SU-DHL-6 (cell line): Measurements from ENCODE around the gene CHD5.

Experiments
- EZH2phosphoT487 ChIP-seq: fragments of 200-600 bp; sonication (generic), shearing (Covaris generic); conservative IDR thresholded peaks from 2 replicates; pipeline ENCODE4 v1.6.1; 2018; ENCODE audit warnings: mild to moderate bottlenecking, antibody characterized with exemption, low read length, moderate library complexity, mixed read lengths
- TF ChIP-seq, protein P1 (sequence below): fragments of 200-600 bp; sonication (generic); IDR thresholded peaks from one replicate; pipeline ENCODE4 v1.5.1; 2017; ENCODE audit warnings: antibody characterized with exemption, mild to moderate bottlenecking, low read length, moderate library complexity; ENCODE audit not compliant: insufficient read depth, poor library complexity, severe bottlenecking

- TF ChIP-seq, protein P1, sequence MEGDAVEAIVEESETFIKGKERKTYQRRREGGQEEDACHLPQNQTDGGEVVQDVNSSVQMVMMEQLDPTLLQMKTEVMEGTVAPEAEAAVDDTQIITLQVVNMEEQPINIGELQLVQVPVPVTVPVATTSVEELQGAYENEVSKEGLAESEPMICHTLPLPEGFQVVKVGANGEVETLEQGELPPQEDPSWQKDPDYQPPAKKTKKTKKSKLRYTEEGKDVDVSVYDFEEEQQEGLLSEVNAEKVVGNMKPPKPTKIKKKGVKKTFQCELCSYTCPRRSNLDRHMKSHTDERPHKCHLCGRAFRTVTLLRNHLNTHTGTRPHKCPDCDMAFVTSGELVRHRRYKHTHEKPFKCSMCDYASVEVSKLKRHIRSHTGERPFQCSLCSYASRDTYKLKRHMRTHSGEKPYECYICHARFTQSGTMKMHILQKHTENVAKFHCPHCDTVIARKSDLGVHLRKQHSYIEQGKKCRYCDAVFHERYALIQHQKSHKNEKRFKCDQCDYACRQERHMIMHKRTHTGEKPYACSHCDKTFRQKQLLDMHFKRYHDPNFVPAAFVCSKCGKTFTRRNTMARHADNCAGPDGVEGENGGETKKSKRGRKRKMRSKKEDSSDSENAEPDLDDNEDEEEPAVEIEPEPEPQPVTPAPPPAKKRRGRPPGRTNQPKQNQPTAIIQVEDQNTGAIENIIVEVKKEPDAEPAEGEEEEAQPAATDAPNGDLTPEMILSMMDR = no peak
- TF ChIP-seq EZH2phosphoT487 = no peak
These were observed 46.8 kb downstream of the CHD5 start for GRCh38 chr1:6133146-6133895.
